Osteocyte (in vitro differentiated cells): ENCODE results near the gene RAB11B. TPM values are rescaled to one million over a fixed set of nuclear protein-coding genes. Genes with fewer than 3 reads are reported as not detected.
"Not testable (repeated sequence)": the region's sequence is repeated elsewhere in the genome, so short reads cannot be mapped to it uniquely, and the experiment has no call there.

Experiments
- DNase-seq: peaks from one replicate; pipeline ENCODE4 v3.0.0; 2021; ENCODE audit warnings: mixed read lengths; ENCODE audit not compliant: unreplicated experiment; ENCODE audit errors: extremely low spot score
- H3K27ac Mint-ChIP-seq: one replicate; pipeline ENCODE4 v1.8.0; 2021; ENCODE audit warnings: mild to moderate bottlenecking, mixed read lengths; ENCODE audit not compliant: unreplicated experiment
- H3K27me3 Mint-ChIP-seq: one replicate; pipeline ENCODE4 v1.8.0; 2021; ENCODE audit warnings: mixed read lengths; ENCODE audit not compliant: unreplicated experiment
- H3K36me3 Mint-ChIP-seq: one replicate; pipeline ENCODE4 v1.8.0; 2021; ENCODE audit warnings: mixed read lengths; ENCODE audit not compliant: unreplicated experiment
- H3K4me1 Mint-ChIP-seq: one replicate; pipeline ENCODE4 v1.8.0; 2021; ENCODE audit warnings: mixed read lengths; ENCODE audit not compliant: unreplicated experiment
- H3K4me3 Mint-ChIP-seq: one replicate; pipeline ENCODE4 v1.8.0; 2021; ENCODE audit warnings: mild to moderate bottlenecking, moderate library complexity, mixed read lengths; ENCODE audit not compliant: unreplicated experiment
- H3K9me3 Mint-ChIP-seq: one replicate; pipeline ENCODE4 v1.8.0; 2021; ENCODE audit warnings: mixed read lengths; ENCODE audit not compliant: unreplicated experiment
- CTCF ChIP-seq: fragments of 200-600 bp; sonication (generic); IDR thresholded peaks from 2 replicates; pipeline ENCODE4 v1.5.0; 2021; ENCODE audit warnings: antibody characterized with exemption, mild to moderate bottlenecking, moderate library complexity
- total RNA-seq: library from RNA; stranded (reverse); gene quantifications from 2 replicates; pipeline ENCODE4 v1.2.1, GENCODE V29; 2021

Gene RAB11B
- total RNA-seq, 1 donor from 2014 or later = 130 TPM

- H3K36me3 Mint-ChIP-seq = peaks cover 20% of the 10 kb centered on the region
- no peak for TF ChIP-seq CTCF
- no peaks in the 10 kb centered on the region for H3K9me3 Mint-ChIP-seq
- no peak overlapping the region for H3K27ac Mint-ChIP-seq
- H3K4me3 Mint-ChIP-seq = no peak overlapping the region
- DNase-seq = no peak
- peaks cover 14% of the 10 kb centered on the region for H3K4me1 Mint-ChIP-seq
- H3K27me3 Mint-ChIP-seq = no peaks in the 10 kb centered on the region
Observed at GRCh38 chr19:8401981-8402411, 11.8 kb downstream of the RAB11B start.

- DNase-seq = no peak
- no peak overlapping the region for H3K4me3 Mint-ChIP-seq
- TF ChIP-seq CTCF = no peak
- H3K9me3 Mint-ChIP-seq = no peaks in the 10 kb centered on the region
- no peak overlapping the region for H3K27ac Mint-ChIP-seq
- H3K4me1 Mint-ChIP-seq = peaks cover 4% of the 10 kb centered on the region
- H3K36me3 Mint-ChIP-seq = peaks cover 20% of the 10 kb centered on the region
- no peaks in the 10 kb centered on the region for H3K27me3 Mint-ChIP-seq
Observed at GRCh38 chr19:8403098-8403819, 13.1 kb downstream of the RAB11B start.

GRCh38 chr19:8403820-8404109, 13.6 kb downstream of the RAB11B start:
- Mint-ChIP-seq H3K4me1 (no peaks in the 10 kb centered on the region), H3K27ac (no peak overlapping the region), H3K9me3 (no peaks in the 10 kb centered on the region), H3K4me3 (no peak overlapping the region), H3K36me3 (peaks cover 20% of the 10 kb centered on the region), H3K27me3 (no peaks in the 10 kb centered on the region)
- no peak for TF ChIP-seq CTCF
- DNase-seq = no peak

- Mint-ChIP-seq H3K36me3 (peaks cover 16% of the 10 kb centered on the region), H3K27ac (no peak overlapping the region), H3K9me3 (no peaks in the 10 kb centered on the region), H3K4me3 (no peak overlapping the region), H3K4me1 (no peaks in the 10 kb centered on the region), H3K27me3 (no peaks in the 10 kb centered on the region)
- no peak for TF ChIP-seq CTCF
- no peak for DNase-seq
Observed at GRCh38 chr19:8404391-8405151, 14.4 kb downstream of the RAB11B start.

- peaks cover 14% of the 10 kb centered on the region for H3K4me1 Mint-ChIP-seq
- H3K4me3 Mint-ChIP-seq, H3K9me3 Mint-ChIP-seq, H3K36me3 Mint-ChIP-seq, DNase-seq, H3K27ac Mint-ChIP-seq, H3K27me3 Mint-ChIP-seq: not testable (repeated sequence)
Observed at GRCh38 chr19:8410718-8411117, 20.6 kb downstream of the RAB11B start.
